MG63 (cell line): ENCODE results near the gene TAB2. TPM values are rescaled to one million over a fixed set of nuclear protein-coding genes. Genes with fewer than 3 reads are reported as not detected.
"Not testable (repeated sequence)": the region's sequence is repeated elsewhere in the genome, so short reads cannot be mapped to it uniquely, and the experiment has no call there.

Source experiments
- DNase-seq: peaks from one replicate; pipeline ENCODE4 v3.0.0-alpha.2; 2020
- H3K27me3 ChIP-seq: fragments of 250-450 bp; sonication (Bioruptor Pico); 2 replicates; pipeline ENCODE4 v1.5.1; 2020; ENCODE audit warnings: mild to moderate bottlenecking, moderate library complexity
- H3K36me3 ChIP-seq: fragments of 250-450 bp; sonication (Bioruptor Pico); 2 replicates; pipeline ENCODE4 v1.5.1; 2020; ENCODE audit warnings: mild to moderate bottlenecking, moderate library complexity
- H3K4me3 ChIP-seq: fragments of 250-450 bp; sonication (Bioruptor Pico); 2 replicates; pipeline ENCODE4 v1.5.1; 2020; ENCODE audit warnings: mild to moderate bottlenecking, moderate library complexity
- H3K9me3 ChIP-seq: fragments of 250-450 bp; sonication (Bioruptor Pico); 2 replicates; pipeline ENCODE4 v1.5.1; 2020; ENCODE audit warnings: mild to moderate bottlenecking, moderate library complexity
- total RNA-seq: library from RNA; depleted of rRNA; stranded (reverse); fragments of >200 nt; shearing (Covaris generic); gene quantifications from 2 replicates; pipeline ENCODE4 v1.2.3, GENCODE V29; 2014; ENCODE audit warnings: low replicate concordance

The TAB2 gene
- total RNA-seq, 1 experiment from 2014 or later = 27.3 TPM

- Histone ChIP-seq H3K36me3 (no peaks in the 10 kb centered on the region), H3K27me3 (no peaks in the 10 kb centered on the region), H3K9me3 (no peaks in the 10 kb centered on the region), H3K4me3 (no peak overlapping the region)
- no peak for DNase-seq
Observed at GRCh38 chr6:149302723-149303122, 14.8 kb upstream of the TAB2 start.

- Histone ChIP-seq H3K9me3 (no peaks in the 10 kb centered on the region), H3K36me3 (no peaks in the 10 kb centered on the region), H3K4me3 (no peak overlapping the region), H3K27me3 (no peaks in the 10 kb centered on the region)
- no peak for DNase-seq
Observed at GRCh38 chr6:149303468-149303867, 14.0 kb upstream of the TAB2 start.

GRCh38 chr6:149305372-149305771, 12.1 kb upstream of the TAB2 start:
- no peak for DNase-seq
- H3K9me3 ChIP-seq = no peaks in the 10 kb centered on the region
- H3K27me3 ChIP-seq = no peaks in the 10 kb centered on the region
- H3K4me3 ChIP-seq = no peak overlapping the region
- no peaks in the 10 kb centered on the region for H3K36me3 ChIP-seq

- H3K4me3 ChIP-seq = no peak overlapping the region
- H3K27me3 ChIP-seq = no peaks in the 10 kb centered on the region
- H3K36me3 ChIP-seq = no peaks in the 10 kb centered on the region
- no peak for DNase-seq
- no peaks in the 10 kb centered on the region for H3K9me3 ChIP-seq
Observed at GRCh38 chr6:149306967-149307366, 10.5 kb upstream of the TAB2 start.

GRCh38 chr6:149311293-149311692, 6.2 kb upstream of the TAB2 start:
- Histone ChIP-seq H3K27me3 (no peaks in the 10 kb centered on the region), H3K4me3 (no peak overlapping the region), H3K9me3 (no peaks in the 10 kb centered on the region), H3K36me3 (no peaks in the 10 kb centered on the region)
- no peak for DNase-seq

- no peak for DNase-seq
- no peak overlapping the region for H3K4me3 ChIP-seq
- no peaks in the 10 kb centered on the region for H3K36me3 ChIP-seq
- no peaks in the 10 kb centered on the region for H3K9me3 ChIP-seq
- H3K27me3 ChIP-seq = no peaks in the 10 kb centered on the region
Observed at GRCh38 chr6:149311766-149312165, 5.7 kb upstream of the TAB2 start.

GRCh38 chr6:149313070-149313469, 4.4 kb upstream of the TAB2 start:
- no peak for DNase-seq
- Histone ChIP-seq H3K9me3 (no peaks in the 10 kb centered on the region), H3K4me3 (no peak overlapping the region), H3K36me3 (no peaks in the 10 kb centered on the region), H3K27me3 (no peaks in the 10 kb centered on the region)

- no peak for DNase-seq
- Histone ChIP-seq H3K27me3 (no peaks in the 10 kb centered on the region), H3K4me3 (no peak overlapping the region), H3K36me3 (no peaks in the 10 kb centered on the region), H3K9me3 (no peaks in the 10 kb centered on the region)
Observed at GRCh38 chr6:149313861-149314260, 3.7 kb upstream of the TAB2 start.

- no peak for DNase-seq
- no peak overlapping the region for H3K4me3 ChIP-seq
- no peaks in the 10 kb centered on the region for H3K36me3 ChIP-seq
- H3K9me3 ChIP-seq = no peaks in the 10 kb centered on the region
- no peaks in the 10 kb centered on the region for H3K27me3 ChIP-seq
Observed at GRCh38 chr6:149314325-149314905, 3.1 kb upstream of the TAB2 start.

GRCh38 chr6:149316108-149316727, 1.3 kb upstream of the TAB2 start:
- no peaks in the 10 kb centered on the region for H3K36me3 ChIP-seq
- no peaks in the 10 kb centered on the region for H3K27me3 ChIP-seq
- no peak for DNase-seq
- peak overlapping the region; percentile 96 for H3K4me3 ChIP-seq
- H3K9me3 ChIP-seq = no peaks in the 10 kb centered on the region

- Histone ChIP-seq H3K36me3 (no peaks in the 10 kb centered on the region), H3K9me3 (no peaks in the 10 kb centered on the region), H3K4me3 (peak overlapping the region; percentile 96), H3K27me3 (no peaks in the 10 kb centered on the region)
- DNase-seq = peak; percentile 91
Observed at GRCh38 chr6:149316740-149317643, 520 bp upstream of the TAB2 start.

- no peak for DNase-seq
- Histone ChIP-seq H3K4me3 (peak overlapping the region; percentile 96), H3K27me3 (no peaks in the 10 kb centered on the region), H3K9me3 (no peaks in the 10 kb centered on the region), H3K36me3 (no peaks in the 10 kb centered on the region)
Observed at GRCh38 chr6:149318581-149319286, 1.2 kb downstream of the TAB2 start.

- no peak for DNase-seq
- H3K9me3 ChIP-seq = no peaks in the 10 kb centered on the region
- no peaks in the 10 kb centered on the region for H3K36me3 ChIP-seq
- H3K4me3 ChIP-seq = peak overlapping the region; percentile 96
- no peaks in the 10 kb centered on the region for H3K27me3 ChIP-seq
Observed at GRCh38 chr6:149319422-149319821, 1.9 kb downstream of the TAB2 start.

GRCh38 chr6:149320016-149320415, 2.5 kb downstream of the TAB2 start:
- not testable (repeated sequence) for H3K9me3 ChIP-seq, H3K36me3 ChIP-seq, H3K27me3 ChIP-seq
- H3K4me3 ChIP-seq = peak overlapping the region; percentile 96
- peak; percentile 14 for DNase-seq

- H3K4me3 ChIP-seq = no peak overlapping the region
- no peak for DNase-seq
- no peaks in the 10 kb centered on the region for H3K27me3 ChIP-seq
- H3K9me3 ChIP-seq = no peaks in the 10 kb centered on the region
- H3K36me3 ChIP-seq = no peaks in the 10 kb centered on the region; the same call in 1 of the 2 replicates
Observed at GRCh38 chr6:149320796-149321195, 3.3 kb downstream of the TAB2 start.

- DNase-seq = no peak
- Histone ChIP-seq H3K9me3 (no peaks in the 10 kb centered on the region), H3K4me3 (no peak overlapping the region), H3K36me3 (no peaks in the 10 kb centered on the region; the same call in 1 of the 2 replicates), H3K27me3 (no peaks in the 10 kb centered on the region)
Observed at GRCh38 chr6:149323353-149323752, 5.8 kb downstream of the TAB2 start.

- Histone ChIP-seq H3K27me3 (no peaks in the 10 kb centered on the region), H3K36me3 (no peaks in the 10 kb centered on the region; the same call in 1 of the 2 replicates), H3K9me3 (no peaks in the 10 kb centered on the region), H3K4me3 (no peak overlapping the region)
- no peak for DNase-seq
Observed at GRCh38 chr6:149323925-149324324, 6.4 kb downstream of the TAB2 start.
